HG02970 (cell line): ENCODE measurements around the gene JUND.

Experiments
- ATAC-seq: cut with Tn5 transposase; IDR thresholded peaks from one replicate; pipeline ENCODE4 v1.9.1; 2021; ENCODE audit warnings: mild to moderate bottlenecking, moderate library complexity, moderate number of reproducible peaks; ENCODE audit not compliant: unreplicated experiment, low FRiP score

The JUND gene

GRCh38 chr19:18273561-18274218 lies 7.7 kb downstream of the JUND start:
- no peak for ATAC-seq

- ATAC-seq, result no peak
Observed at GRCh38 chr19:18271433-18271841, 10.0 kb downstream of the JUND start.

- ATAC-seq, result no peak
Observed at GRCh38 chr19:18270326-18270725, 11.1 kb downstream of the JUND start.

GRCh38 chr19:18269070-18269723 lies 12.2 kb downstream of the JUND start:
- no peak for ATAC-seq

GRCh38 chr19:18266771-18267686 lies 14.4 kb downstream of the JUND start:
- no peak for ATAC-seq

GRCh38 chr19:18265582-18265981 lies 15.8 kb downstream of the JUND start:
- ATAC-seq, result no peak

- no peak for ATAC-seq
Observed at GRCh38 chr19:18264971-18265540, 16.4 kb downstream of the JUND start.

- no peak for ATAC-seq
Observed at GRCh38 chr19:18264137-18264854, 17.1 kb downstream of the JUND start.

GRCh38 chr19:18263324-18264136 lies 17.9 kb downstream of the JUND start:
- no peak for ATAC-seq

- no peak for ATAC-seq
Observed at GRCh38 chr19:18262917-18263316, 18.5 kb downstream of the JUND start.

- no peak for ATAC-seq
Observed at GRCh38 chr19:18262144-18262543, 19.3 kb downstream of the JUND start.

- no peak for ATAC-seq
Observed at GRCh38 chr19:18261474-18261873, 19.9 kb downstream of the JUND start.

GRCh38 chr19:18259893-18260292 lies 21.5 kb downstream of the JUND start:
- no peak for ATAC-seq

GRCh38 chr19:18257503-18258470 lies 23.6 kb downstream of the JUND start:
- ATAC-seq, result no peak

- no peak for ATAC-seq
Observed at GRCh38 chr19:18254546-18255503, 26.6 kb downstream of the JUND start.

GRCh38 chr19:18253716-18254115 lies 27.7 kb downstream of the JUND start:
- no peak for ATAC-seq

GRCh38 chr19:18253130-18253529 lies 28.3 kb downstream of the JUND start:
- no peak for ATAC-seq
